Activated T-helper 9 cell treated with anti-CD3 and anti-CD28 coated beads, Interleukin-2, amount 50 U/mL, for 16 hours (primary cell): ENCODE results near the gene PIH1D1.

Source experiments
- DNase-seq: peaks from one replicate; pipeline ENCODE4 v3.0.0-alpha.2; 2020; ENCODE audit warnings: low read depth

PIH1D1 gene

GRCh38 chr19:49419173-49419572, 32.4 kb downstream of the PIH1D1 start:
- DNase-seq: no peak

DNA sequence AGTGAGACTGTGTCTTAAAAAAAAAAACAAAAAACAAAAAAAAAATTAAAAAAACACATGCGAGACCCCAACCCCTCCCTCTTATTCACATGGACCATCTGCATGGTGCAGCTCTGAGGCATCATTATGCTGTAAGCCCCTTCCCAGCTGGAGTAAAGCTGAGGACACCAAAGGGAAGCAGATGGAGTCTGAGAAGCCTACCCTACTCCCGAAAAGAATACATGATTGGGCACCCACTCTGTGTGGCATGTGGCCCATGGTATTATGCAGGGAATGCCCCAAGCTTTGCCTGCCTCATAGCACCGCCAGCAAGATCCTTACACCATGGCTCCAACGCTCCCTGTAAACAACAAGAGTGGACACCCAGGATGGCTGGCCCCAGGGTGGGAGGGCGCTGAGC, 33.1 kb downstream of the PIH1D1 start:
- DNase-seq: no peak

DNA sequence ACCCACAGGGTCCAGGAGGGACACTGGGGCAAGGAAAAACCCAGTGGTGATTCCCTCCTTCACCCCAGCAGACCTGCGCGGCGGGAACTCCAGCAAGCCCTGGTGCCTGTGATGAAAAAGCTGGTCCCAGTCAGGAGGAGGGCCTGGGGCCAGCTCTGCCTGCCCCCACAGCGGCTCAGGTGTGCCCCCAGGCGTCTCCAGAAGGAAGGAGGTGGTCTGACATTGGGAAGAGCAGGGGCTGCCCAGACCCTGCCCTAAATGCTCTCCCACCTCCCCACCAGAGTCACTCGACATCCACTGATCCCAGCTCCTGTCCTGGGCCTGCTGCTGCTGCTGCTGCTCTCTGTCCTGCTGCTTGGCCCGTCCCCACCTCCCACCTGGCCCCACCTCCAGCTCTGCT, 34.5 kb downstream of the PIH1D1 start:
- DNase-seq: no peak

- DNase-seq: no peak
Observed at GRCh38 chr19:49415810-49416200, 35.8 kb downstream of the PIH1D1 start.

DNA sequence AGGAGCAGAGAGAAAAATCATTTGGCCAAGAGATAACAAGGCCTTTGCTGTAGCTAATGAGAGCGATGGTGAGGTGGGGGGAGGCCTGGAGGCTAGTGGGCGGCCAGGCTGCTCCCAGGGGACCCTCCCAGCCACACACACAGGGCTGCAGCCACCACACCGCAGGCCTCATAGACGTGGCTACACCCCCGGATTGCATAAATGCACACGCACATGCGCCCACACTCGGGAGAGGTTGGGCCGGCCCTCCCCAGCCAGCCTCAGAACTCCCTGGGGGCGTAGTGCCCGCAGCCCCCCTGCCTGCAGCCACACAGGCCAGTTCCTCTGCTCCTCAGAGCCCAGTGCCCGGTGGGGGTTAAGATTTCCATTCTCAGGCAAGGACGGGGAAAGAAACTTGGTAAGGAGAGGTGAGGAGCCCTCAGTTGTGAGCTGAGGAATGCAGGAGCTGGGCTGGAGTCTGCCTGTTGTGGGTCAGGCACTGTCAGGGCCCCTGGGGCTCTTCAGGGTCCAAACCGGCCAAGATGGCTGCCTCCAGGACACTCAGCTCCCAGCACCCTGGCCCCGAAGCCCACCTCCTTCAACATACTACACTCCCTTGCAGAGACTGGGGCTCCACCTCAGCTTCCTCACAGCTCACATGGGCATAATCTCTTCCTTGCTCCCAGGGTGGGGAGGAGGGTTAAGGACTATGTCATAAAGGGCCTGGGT, 36.4 kb downstream of the PIH1D1 start:
- DNase-seq: no peak

DNA sequence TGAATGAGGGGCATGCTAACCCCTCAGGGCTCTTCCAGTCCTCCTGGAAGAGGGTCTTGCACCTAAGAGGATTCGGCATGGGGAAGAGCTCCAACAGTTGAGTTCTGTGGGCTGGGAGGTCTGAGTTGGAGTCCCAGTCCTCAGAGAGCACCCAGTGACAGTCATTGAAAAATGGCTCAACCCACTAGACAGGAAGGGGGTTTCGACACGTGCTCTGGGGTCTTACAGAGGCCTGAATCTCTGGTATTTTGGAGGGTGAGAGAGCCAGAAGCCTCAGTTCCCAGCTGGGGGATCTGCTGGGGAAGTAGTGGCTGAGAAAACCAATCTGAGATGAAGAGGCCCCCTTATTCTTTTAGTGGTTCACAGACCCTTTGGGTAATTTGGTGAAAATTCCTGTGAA, 37.4 kb downstream of the PIH1D1 start:
- DNase-seq: no peak

DNA sequence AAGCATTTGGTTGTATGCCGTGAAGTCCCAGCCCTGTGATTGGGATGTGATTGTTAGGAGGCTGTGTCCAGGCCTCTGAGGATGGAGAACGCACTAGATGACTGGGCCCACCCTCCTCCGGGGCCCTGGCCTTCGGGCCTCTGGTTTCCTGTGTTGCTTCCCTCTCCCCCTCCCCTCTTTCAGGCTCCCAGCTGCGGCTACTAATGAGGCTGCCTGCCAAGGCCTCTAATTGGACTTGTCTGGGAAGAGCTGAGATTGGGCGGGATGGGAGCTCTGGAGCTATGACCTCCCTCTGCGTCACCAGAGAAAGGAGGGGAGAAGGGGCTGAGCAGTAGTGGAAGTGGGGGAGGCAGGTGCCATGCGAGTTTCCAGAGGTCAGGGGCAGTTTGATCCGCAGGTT, 38.3 kb downstream of the PIH1D1 start:
- DNase-seq: no peak

DNA sequence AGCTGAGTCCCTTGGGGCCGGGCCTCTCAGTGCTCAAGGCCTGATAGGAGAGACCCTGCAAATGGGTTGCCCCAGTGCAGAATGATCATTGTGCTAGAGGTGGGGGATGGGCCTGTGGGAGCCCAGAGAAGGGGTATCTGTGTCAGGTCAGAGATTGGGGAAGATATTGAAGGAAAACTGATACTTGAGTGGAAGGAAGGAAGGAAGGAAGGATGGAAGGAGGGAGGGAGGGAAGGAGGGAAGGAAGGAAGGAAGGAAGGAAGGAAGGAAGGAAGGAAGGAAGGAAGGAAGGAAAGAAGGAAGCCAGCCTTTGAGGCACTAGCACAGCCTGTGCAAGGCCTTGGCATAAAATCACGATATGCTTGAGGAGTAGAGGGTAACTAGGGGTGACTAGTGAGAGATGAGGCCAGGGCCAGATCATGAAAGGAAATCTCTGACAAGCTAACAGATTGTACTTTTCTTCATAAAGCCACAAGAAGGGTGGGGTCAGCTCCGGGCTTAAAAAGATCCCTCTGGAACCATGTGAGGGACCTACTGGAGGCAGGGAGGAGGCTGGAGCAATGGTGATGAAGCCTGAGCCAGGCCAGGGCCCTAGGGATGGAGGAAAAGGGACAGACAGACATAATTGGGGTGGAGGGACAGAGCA, 39.8 kb downstream of the PIH1D1 start:
- no peak for DNase-seq

DNA sequence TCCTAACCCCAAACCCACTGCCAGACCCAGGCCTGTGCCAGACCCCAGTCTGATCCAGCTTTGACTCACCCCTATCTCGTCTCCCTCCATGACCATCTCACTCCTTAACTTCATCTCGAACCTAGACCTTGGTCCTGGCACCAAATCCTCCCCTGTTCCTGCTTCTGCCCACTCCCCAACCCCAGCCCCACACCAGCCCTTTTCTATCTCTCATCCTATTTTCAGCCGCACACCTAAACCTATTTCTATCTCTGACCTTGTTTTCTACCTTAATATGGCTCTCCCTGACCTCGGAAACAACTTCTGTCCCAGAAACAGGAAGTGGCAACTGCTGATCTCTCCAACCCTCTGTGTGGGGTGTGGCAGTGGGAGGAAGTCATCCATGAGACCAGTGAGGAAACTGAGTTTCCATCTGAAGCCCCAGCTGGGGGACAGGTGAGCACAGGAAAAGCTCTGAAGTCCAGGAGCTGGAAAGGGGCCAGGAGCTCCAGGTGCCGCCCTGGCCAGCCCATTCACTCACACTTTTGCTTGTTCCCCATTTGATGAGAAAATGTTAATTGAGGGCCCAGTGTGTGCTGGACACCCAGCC, 42.1 kb downstream of the PIH1D1 start:
- no peak for DNase-seq

- no peak for DNase-seq
Observed at GRCh38 chr19:49408816-49409440, 42.7 kb downstream of the PIH1D1 start.

GRCh38 chr19:49407482-49408015, 44.1 kb downstream of the PIH1D1 start:
- DNase-seq: no peak

DNA sequence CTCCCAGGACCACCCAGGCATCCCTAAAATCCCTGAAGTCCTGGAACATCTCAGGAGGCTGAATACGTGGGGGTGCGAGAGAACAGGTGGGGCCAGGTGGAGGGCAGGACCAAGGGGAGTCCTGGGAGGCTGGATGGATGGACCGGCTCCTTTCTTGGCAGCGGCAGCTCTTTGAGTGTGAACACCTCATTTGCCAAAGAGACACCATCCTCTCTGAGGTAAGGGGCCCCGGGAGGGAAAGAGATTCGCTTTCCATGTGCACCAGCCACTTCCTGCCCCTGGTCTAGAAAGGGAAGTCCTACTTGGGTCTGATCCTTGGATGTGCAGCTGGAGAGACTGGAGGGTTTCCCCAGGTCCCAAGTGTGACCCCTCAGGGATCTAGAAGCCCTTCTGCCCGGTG, 44.5 kb downstream of the PIH1D1 start:
- no peak for DNase-seq

DNA sequence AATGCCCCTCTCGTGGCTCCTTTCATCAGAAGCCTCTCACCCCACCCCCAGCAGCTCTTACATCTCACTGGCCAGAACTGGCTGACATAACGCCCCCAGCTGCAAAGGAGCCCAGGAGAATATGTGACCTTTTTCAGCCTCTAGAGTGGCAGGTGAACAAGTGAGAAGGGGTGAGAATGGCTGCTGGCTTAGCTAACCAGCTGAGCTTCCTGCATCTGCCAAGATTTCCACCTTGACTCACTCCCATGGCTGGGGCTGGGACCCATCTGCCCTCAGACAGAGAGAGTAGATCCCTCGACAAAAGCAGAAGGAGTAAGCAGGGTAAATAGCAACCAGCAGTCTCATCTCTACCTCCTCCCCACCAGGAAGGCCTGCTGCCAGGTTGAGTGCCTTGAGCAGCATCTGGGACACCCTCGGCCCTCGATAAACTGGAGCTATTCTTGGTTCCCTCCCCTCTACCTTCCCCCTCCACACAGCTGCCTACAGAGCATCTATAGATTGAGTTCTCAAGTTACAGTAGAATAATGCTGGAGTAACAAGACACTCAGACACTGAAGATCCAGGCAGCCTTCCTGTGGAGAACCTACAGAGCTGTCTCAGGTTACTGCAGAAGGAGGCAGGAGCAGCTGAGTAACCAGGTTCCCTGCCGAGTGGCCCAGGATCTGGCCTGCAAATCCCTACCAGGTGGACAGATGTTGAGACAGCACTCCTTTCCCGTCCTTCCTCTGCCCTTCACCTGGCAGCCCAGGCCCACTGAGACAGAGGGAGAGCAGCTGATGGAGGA, 48.0 kb downstream of the PIH1D1 start:
- no peak for DNase-seq

- no peak for DNase-seq
Observed at GRCh38 chr19:49400029-49400428, 51.6 kb downstream of the PIH1D1 start.

GRCh38 chr19:49398931-49399330, 52.7 kb downstream of the PIH1D1 start:
- no peak for DNase-seq

DNA sequence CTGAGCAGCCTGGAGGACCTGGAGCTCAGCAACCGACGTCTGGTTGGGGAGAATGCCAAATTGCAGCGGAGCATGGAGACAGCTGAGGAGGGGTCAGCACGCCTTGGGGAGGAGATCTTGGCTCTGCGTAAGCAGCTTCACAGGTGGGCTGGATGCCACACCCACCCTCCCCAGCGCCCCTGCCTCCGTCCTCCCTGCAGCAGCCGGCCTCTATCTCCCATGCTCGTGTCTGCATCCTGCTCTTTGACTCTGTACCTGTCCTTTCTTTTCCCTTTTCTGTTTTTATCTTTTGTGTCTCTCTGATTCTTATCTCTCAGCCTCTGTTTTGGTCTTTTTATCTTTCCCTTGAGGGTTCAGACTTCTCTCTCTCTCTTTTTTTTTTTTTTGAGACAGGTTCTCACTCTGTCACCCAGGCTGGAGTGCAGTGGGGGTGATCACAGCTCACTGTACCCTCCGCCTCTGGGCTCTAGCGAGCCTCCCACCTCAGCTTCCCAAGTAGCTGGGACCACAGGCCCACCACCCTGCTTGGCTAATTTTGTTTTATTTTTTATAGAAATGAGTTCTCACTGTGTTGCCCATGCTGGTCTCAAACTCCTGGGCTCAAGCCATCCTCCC, 53.5 kb downstream of the PIH1D1 start:
- DNase-seq: no peak

DNA sequence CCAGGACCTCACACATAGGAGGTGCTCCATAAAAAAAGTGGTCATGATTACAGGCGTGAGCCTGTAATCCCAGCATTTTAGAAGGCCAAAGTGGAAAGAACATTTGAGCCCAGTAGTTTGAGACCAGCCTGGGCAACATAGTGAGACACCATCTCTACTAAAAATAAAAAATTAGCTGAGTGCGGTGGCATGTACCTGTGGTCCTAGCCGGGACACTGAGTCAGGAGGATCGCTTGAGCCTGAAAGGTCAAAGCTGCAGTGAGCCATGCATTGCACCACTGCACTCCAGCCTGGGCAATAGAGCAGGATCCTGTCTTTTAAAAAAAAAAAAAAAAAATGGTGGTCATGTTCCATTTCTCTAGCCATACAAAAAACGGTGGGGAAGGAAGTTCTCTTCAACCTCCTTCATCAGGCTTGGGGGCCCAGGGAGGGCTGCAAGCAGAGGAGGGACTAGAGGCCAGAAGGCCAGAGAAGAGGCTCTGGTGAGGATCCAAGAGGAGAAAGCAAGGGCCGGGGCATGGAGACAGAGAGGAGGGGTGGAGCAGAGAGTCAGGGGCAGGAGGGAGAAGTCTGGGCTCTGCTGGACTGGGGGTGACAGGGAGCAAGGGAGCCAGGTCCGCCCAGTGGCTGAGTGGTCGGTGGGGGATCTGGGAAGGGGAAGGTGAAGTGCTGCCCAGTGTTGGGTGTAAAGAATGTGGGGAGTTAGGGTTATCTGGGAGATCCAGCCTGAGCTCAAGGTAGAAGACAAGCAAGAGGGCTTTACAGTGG, 54.7 kb downstream of the PIH1D1 start:
- DNase-seq: no peak
